Fibroblast of skin of abdomen (primary cell): ENCODE results near the gene SLC7A1.
A peak's percentile ranks its signal among the peaks of the same experiment; 100 is the strongest.

ENCODE experiments used
- DNase-seq: peaks from one replicate; pipeline ENCODE4 v3.0.0-alpha.2; 2013

SLC7A1 gene

GRCh38 chr13:29508130-29508875 is 87.2 kb downstream of the SLC7A1 start:
- DNase-seq, result peak; percentile 77

GRCh38 chr13:29507356-29507755 is 88.1 kb downstream of the SLC7A1 start:
- DNase-seq, result peak; percentile 16

GRCh38 chr13:29505950-29506349 is 89.5 kb downstream of the SLC7A1 start:
- DNase-seq, result no peak

GRCh38 chr13:29505511-29505910 is 90.0 kb downstream of the SLC7A1 start:
- DNase-seq, result no peak

GRCh38 chr13:29504691-29505090 is 90.8 kb downstream of the SLC7A1 start:
- DNase-seq, result no peak

GRCh38 chr13:29503041-29503837 is 92.2 kb downstream of the SLC7A1 start:
- DNase-seq, result peak; percentile 36

GRCh38 chr13:29502391-29503008 is 93.0 kb downstream of the SLC7A1 start:
- DNase-seq, result no peak

GRCh38 chr13:29501674-29502073 is 93.8 kb downstream of the SLC7A1 start:
- DNase-seq, result no peak

- no peak for DNase-seq
Measured at GRCh38 chr13:29500386-29500785, 95.1 kb downstream of the SLC7A1 start.

- no peak for DNase-seq
Measured at GRCh38 chr13:29499506-29500165, 95.9 kb downstream of the SLC7A1 start.

GRCh38 chr13:29498426-29499040 is 97.0 kb downstream of the SLC7A1 start:
- no peak for DNase-seq

- DNase-seq, result peak; percentile 74
Measured at GRCh38 chr13:29497137-29497654, 98.3 kb downstream of the SLC7A1 start.

GRCh38 chr13:29496241-29496712 is 99.2 kb downstream of the SLC7A1 start:
- DNase-seq, result no peak

- no peak for DNase-seq
Measured at GRCh38 chr13:29494520-29494919, 101.0 kb downstream of the SLC7A1 start.

GRCh38 chr13:29493796-29494195 is 101.7 kb downstream of the SLC7A1 start:
- DNase-seq, result no peak

GRCh38 chr13:29491248-29491647 is 104.2 kb downstream of the SLC7A1 start:
- no peak for DNase-seq

- no peak for DNase-seq
Measured at GRCh38 chr13:29490561-29490885, 105.0 kb downstream of the SLC7A1 start.

GRCh38 chr13:29489650-29490560 is 105.6 kb downstream of the SLC7A1 start:
- DNase-seq, result peak; percentile 34

- no peak for DNase-seq
Measured at GRCh38 chr13:29487466-29488454, 107.7 kb downstream of the SLC7A1 start.

GRCh38 chr13:29486551-29486950 is 108.9 kb downstream of the SLC7A1 start:
- DNase-seq, result no peak
